Neuron (in vitro differentiated cells): ENCODE measurements around the gene RHCG.
A peak's percentile ranks its signal among the peaks of the same experiment; 100 is the strongest.

Experiments used
- H2AFZ ChIP-seq: one replicate; pipeline ENCODE4 v1.6.1; 2013; ENCODE audit warnings: low read depth, mild to moderate bottlenecking, inconsistent platforms, low read length, moderate library complexity
- H3K27me3 ChIP-seq: one replicate; pipeline ENCODE4 v1.6.1; 2013; ENCODE audit warnings: low read length; ENCODE audit not compliant: insufficient read depth
- H3K36me3 ChIP-seq: one replicate; pipeline ENCODE4 v1.6.1; 2013; ENCODE audit warnings: low read length; ENCODE audit not compliant: insufficient read depth
- H3K4me1 ChIP-seq: one replicate; pipeline ENCODE4 v1.6.1; 2013; ENCODE audit warnings: low read length; ENCODE audit not compliant: insufficient read depth
- H3K4me3 ChIP-seq: 2 replicates; pipeline ENCODE4 v1.5.1; 2013; ENCODE audit warnings: mild to moderate bottlenecking, low read length, moderate library complexity
- H3K9me3 ChIP-seq: one replicate; pipeline ENCODE4 v1.6.1; 2013; ENCODE audit warnings: low read length

The RHCG gene

DNA sequence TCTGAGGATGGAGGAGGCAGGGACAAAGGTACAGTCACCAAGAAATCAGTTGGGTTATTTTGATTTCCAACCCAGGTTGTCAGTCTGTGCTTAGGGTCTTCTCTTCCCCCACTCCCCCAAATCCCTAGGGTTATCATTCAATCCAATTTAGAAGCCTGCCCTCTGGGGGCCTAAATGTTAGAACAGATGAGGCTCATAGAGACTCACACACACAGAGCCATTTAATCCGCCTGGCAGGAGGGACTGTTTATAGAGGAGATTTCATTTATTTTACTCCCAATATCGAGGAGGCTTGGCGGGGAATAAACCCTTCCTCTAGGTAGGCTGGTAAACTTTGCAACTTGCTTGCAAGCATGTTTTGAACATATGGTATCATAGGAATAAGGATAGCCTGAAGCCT lies 52.8 kb downstream of the RHCG start:
- Histone ChIP-seq H3K4me1 (peaks cover 7% of the 10 kb centered on the region), H3K4me3 (no peak overlapping the region), H3K9me3 (no peaks in the 10 kb centered on the region), H2AFZ (no peak overlapping the region), H3K36me3 (no peaks in the 10 kb centered on the region), H3K27me3 (peaks cover 71% of the 10 kb centered on the region)

DNA sequence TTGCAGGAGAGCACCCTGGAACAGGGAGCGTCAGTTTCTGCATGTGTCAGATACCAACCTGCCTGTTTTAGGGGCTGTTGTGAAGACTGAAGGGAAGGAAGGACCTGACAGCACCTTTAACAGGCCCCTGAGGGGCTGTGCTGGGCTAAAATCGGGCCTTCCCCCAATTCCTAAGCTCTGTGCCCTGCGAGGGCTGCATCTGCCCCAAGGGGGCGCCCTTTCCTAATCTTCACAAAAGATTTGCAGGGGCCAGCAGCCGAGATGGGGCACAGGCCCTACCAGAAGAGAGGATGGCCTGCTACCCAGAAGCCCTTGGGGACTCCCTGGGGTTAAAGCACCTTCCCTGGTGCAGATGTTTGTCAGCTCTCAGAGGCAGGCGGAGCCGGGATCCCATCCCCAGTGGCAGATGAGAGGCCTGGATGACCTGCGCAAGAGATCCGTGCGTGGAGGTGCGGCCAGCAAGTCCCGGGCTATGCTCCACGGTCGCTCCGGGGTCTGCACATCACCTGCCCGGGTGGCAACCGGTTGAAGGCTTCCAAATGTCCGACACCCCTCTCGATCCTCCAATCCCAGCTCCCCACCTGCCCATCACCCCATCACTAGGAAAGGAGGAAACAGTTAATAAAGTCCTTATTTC lies 53.6 kb downstream of the RHCG start:
- Histone ChIP-seq H3K27me3 (peaks cover 71% of the 10 kb centered on the region), H3K4me3 (no peak overlapping the region), H3K9me3 (no peaks in the 10 kb centered on the region), H2AFZ (no peak overlapping the region), H3K4me1 (peaks cover 3% of the 10 kb centered on the region), H3K36me3 (no peaks in the 10 kb centered on the region)

DNA sequence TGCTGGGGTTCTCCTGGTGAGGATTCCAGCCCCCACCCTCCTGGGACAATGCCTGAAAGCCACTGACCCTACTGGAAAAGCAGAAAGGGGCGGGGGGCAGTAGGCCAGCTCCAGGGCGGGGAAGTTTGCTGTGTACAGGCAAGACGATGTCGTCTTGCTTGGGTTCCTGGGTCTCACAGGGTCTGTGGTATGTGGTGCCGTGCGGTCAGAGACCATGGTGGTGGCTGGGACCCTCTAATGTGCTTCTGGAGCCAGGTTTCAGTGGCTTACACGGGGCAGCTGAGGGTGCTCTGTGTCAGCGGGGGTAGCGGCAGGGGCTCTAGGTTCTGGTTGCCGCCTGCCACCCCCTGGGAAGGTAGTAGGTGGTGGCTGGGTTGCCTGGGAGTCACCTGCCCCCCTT lies 54.2 kb downstream of the RHCG start:
- H3K36me3 ChIP-seq, result no peaks in the 10 kb centered on the region
- H3K27me3 ChIP-seq, result peaks cover 71% of the 10 kb centered on the region

DNA sequence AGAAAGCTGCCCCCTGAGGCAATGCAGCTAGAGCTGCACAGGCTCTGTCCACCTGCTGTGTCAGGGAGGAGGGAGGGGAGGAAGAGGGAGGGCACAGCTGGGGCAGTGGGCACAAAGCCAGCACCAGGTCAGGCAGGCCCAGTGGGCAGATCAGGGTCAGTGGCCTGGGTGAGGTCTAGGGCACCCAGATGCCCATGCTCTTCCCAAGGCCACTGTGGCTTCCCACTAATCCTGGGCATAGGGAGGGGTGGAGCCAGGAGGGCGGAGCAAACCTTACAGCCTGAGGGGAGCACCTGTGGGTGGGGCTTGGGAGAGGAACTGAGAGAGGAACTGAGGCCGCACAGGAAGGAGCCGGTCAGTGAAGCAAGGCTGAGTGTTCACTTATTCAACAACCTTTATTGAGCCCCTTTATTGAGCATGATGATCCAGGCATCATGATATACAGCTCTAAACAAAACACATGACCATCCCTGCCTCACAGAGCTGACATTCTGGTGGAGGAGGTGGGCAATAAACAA lies 55.0 kb downstream of the RHCG start:
- Histone ChIP-seq H3K4me3 (no peak overlapping the region), H3K9me3 (no peaks in the 10 kb centered on the region), H2AFZ (no peak overlapping the region), H3K4me1 (peaks cover 3% of the 10 kb centered on the region), H3K27me3 (peaks cover 78% of the 10 kb centered on the region), H3K36me3 (no peaks in the 10 kb centered on the region)

More for the DNA sequence above, 54.2 kb downstream of the RHCG start:
- Histone ChIP-seq H3K4me3 (no peak overlapping the region), H3K4me1 (peaks cover 3% of the 10 kb centered on the region), H2AFZ (no peak overlapping the region), H3K9me3 (no peaks in the 10 kb centered on the region)

DNA sequence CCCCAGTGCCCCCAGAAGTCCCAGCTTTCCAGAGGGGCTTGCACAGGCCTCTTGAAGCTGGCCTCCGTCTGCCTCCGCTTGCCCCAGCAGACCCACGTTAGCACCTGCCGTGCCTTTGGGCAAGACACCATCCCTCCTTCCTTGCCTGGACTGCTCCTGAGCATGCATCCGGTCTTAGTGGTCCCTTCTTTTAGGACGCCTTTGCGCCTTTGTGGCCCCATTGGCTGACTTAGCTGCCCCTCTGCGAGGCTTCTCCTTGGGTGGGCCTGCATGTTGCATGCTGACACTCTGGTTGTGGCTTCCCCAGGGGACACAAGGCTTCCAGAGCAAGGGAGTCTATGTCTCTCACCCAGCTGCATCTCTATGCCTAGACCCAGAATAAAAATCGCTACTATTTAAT lies 56.6 kb downstream of the RHCG start:
- H3K27me3 ChIP-seq, result peaks cover 78% of the 10 kb centered on the region
- no peak overlapping the region for H2AFZ ChIP-seq
- peaks cover 9% of the 10 kb centered on the region for H3K4me1 ChIP-seq
- H3K9me3 ChIP-seq, result no peaks in the 10 kb centered on the region
- no peak overlapping the region for H3K4me3 ChIP-seq
- no peaks in the 10 kb centered on the region for H3K36me3 ChIP-seq

DNA sequence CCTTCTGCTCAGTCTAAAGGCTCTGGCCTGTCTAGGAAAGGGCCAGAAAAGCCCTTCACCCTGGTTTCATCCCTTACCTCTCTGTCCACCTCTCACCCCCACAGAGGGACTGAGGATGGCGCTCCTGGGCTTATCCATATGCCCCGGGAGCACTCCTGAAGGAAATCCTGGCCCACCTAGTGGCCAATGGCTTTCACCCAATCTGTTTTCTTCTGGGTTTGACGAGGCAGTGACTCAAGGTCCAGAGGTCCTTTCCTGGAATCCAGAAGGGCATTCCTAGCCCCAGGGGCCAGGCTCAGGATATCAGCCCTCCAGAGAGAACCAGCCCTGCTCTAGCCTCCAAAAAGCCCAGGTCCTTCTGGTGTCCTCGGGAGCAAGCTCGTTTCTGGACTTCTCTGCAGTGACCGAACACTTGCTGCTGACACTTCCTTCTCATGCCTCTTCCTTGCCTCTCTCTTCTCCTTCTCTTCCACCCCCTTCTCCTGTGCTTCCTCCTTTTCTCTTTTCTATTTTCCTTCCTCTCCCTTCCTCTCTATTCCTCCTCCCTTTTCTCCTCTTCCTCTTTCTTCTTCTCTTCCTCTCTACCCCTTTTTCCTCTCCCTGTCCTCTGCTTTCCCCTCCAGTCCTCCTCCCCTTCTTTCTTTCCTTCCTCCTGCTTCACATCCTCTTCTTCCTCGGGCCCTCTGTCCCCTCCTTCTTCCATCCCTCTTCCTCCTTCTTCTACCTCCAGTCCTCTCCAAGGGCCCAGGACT lies 59.6 kb downstream of the RHCG start:
- Histone ChIP-seq H2AFZ (no peak overlapping the region), H3K4me1 (peaks cover 7% of the 10 kb centered on the region), H3K36me3 (no peaks in the 10 kb centered on the region), H3K27me3 (peaks cover 79% of the 10 kb centered on the region), H3K4me3 (no peak overlapping the region), H3K9me3 (no peaks in the 10 kb centered on the region)

DNA sequence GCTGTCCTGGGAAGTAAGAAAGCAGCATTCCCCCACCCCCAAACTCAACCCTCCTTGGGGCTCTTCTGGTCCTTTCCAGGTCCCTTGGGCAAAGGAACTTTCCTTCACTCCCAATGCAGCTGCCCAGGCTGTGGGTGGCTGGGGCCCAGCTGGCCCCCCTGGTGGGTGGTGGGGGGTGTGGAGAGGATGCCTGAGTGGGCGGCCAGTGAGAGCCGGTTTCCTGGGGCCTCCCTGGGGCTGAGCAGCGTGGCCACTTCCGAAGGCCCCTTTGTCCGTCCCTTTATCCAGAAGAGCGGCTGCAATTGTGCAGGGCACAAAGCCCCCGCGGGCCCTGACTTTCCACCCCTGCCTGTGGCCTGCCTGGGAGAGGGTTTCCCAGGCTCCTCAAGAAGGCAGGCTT lies 61.0 kb downstream of the RHCG start:
- Histone ChIP-seq H3K36me3 (no peaks in the 10 kb centered on the region), H3K27me3 (peaks cover 68% of the 10 kb centered on the region), H3K4me1 (peaks cover 12% of the 10 kb centered on the region), H2AFZ (no peak overlapping the region), H3K4me3 (no peak overlapping the region), H3K9me3 (no peaks in the 10 kb centered on the region)

DNA sequence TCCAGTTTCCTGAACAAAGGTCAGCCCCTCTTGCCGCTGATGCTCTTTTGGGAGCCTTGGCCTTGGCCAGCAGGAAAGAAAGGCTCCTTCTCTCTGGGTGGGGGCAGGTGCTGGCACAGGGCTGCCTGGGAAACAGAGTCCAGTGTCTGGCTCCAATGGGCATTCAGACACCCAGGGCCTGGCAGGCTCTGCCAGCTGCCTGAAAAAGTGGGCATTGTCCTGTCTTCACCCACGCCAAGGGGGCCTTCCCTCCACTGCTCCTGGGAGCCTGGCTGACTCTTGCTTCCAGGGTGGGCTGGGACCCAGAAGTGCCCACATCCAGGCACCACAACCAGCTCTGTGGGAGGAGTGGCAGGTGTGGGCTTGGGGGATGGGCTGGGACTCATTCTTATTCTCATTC lies 62.7 kb downstream of the RHCG start:
- Histone ChIP-seq H3K36me3 (no peaks in the 10 kb centered on the region), H3K4me1 (peaks cover 14% of the 10 kb centered on the region), H2AFZ (no peak overlapping the region), H3K27me3 (peaks cover 69% of the 10 kb centered on the region), H3K4me3 (no peak overlapping the region), H3K9me3 (no peaks in the 10 kb centered on the region)

DNA sequence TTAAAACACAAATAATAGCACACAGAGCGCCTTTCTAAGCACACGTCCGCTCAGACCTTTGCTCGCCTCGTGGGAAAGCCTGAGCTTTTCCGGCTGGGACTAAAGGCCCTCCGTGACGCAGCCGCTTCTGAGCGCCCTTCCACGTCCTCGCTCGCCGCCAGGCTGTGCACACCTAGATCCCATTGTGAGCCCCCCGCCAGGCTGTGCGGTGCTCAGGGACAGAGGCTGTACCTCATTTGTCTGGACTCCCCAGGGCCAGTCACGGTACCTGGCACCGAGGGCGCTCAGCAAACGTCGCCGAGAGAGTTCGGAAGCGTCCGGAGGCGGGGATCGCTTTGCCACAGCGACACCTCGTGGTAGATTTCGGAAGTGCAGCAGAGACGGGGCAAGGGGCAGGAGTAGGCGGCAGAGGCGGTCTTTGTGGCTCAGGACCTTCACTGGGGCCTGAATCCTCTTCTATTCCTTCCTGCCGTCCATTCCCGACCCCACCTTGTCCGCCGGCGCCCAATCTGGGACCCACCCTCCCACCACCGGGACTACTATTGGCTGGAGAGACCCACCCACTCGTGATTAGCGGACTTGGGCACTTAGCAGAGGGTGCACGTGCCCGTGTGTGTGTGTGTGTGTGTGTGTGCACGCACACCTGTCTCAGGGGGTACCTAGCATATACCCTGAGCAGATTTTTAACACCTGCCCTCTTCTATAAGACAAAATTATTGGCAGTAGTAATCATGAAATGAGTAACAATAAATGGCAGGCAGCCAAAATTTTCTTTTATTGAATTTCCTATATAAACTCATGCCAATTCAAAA lies 65.6 kb downstream of the RHCG start:
- Histone ChIP-seq H3K9me3 (no peaks in the 10 kb centered on the region), H3K4me1 (peaks cover 13% of the 10 kb centered on the region), H3K4me3 (peak overlapping the region; percentile 35), H3K36me3 (no peaks in the 10 kb centered on the region), H3K27me3 (peaks cover 60% of the 10 kb centered on the region), H2AFZ (no peak overlapping the region)

DNA sequence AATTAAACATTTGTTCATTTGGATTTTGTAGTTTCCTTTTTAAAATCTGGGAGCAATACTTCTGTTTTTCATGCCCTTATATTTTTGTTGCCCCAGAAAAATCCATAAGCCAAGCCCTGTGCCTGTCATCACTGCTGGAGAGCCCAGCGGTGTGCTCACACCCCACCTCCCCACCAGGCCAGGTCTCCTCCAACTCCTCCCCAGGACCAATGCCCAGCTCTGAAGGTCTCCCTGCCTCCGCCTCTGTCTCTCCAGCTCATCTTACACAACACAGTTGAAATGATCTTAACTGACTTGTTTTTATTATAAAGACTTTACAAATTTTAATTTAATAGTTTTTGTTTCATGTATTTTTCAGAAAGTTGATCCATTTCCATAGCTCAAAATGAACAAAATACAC lies 66.4 kb downstream of the RHCG start:
- Histone ChIP-seq H3K9me3 (no peaks in the 10 kb centered on the region), H3K36me3 (no peaks in the 10 kb centered on the region), H2AFZ (no peak overlapping the region), H3K4me1 (peaks cover 7% of the 10 kb centered on the region), H3K27me3 (peaks cover 61% of the 10 kb centered on the region), H3K4me3 (no peak overlapping the region)

DNA sequence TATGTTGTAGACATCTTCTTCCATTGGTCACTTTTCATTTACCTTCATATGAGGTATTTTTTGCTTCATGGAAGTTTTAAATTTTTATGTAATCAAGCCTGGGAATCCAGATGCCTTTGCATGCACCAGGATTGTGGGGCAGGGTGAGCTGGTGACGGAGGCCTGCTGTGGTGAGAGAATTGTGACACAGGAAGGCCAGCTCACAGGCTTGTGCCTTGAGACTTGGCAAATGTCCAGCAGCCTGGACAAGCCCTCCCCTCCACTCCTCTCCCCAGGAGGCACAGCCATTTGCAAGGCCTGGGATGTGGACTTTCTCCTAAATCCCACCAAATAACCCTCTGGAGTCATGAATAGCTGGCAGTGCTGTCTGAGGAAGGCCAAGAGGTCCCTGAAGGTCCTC lies 67.4 kb downstream of the RHCG start:
- Histone ChIP-seq H3K36me3 (no peaks in the 10 kb centered on the region), H3K4me1 (peaks cover 7% of the 10 kb centered on the region), H3K4me3 (no peak overlapping the region), H2AFZ (no peak overlapping the region), H3K27me3 (peaks cover 51% of the 10 kb centered on the region), H3K9me3 (no peaks in the 10 kb centered on the region)

DNA sequence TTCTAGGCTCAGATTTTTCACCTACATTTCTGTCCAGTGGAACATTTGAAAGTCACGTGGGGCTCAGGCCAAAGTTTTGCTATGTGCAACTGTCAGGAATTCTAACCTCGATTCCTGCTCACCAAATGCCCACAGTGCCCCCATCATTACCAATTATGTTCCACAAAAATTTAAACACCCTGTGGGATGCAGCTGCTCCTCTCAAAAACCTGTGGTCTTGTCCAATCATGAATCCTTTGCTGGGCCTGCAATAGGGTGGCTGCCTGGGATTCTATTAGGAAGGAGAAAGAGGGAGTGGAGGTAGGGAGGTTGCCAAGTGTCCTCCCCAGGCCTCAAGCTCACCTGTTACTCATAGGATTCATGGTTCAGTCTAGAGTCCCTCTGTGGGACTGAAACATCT lies 68.1 kb downstream of the RHCG start:
- Histone ChIP-seq H3K9me3 (no peaks in the 10 kb centered on the region), H3K4me1 (peaks cover 7% of the 10 kb centered on the region), H3K4me3 (no peak overlapping the region), H3K27me3 (peaks cover 51% of the 10 kb centered on the region), H3K36me3 (no peaks in the 10 kb centered on the region), H2AFZ (no peak overlapping the region)

DNA sequence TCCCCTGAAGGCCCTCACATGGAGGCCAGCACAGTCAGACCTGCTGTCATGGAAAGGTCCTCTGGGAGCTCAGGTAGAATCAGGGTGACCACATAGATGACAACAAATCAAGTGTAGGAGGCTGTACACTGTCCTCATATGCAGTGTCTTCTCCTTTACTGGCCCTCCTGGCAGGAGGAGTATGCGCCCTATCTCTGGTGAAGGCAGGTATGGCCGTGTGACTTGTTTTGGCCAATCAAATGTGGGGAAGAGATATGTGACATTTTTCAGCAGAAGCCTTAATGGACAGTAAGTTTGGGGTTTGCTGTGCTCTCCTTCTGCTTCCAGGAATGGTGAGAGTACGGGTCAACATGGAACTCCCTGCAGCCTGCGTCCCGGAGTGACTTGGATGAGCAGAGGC lies 69.9 kb downstream of the RHCG start:
- Histone ChIP-seq H2AFZ (no peak overlapping the region), H3K4me3 (no peak overlapping the region), H3K9me3 (no peaks in the 10 kb centered on the region), H3K4me1 (peaks cover 7% of the 10 kb centered on the region), H3K27me3 (peaks cover 40% of the 10 kb centered on the region), H3K36me3 (no peaks in the 10 kb centered on the region)
